GM19468 (cell line): Measurements from ENCODE around the gene OR3A2.
"Not testable (repeated sequence)": the region's sequence is repeated elsewhere in the genome, so short reads cannot be mapped to it uniquely, and the experiment has no call there.

Source experiments
- ATAC-seq: cut with Tn5 transposase; IDR thresholded peaks from one replicate; pipeline ENCODE4 v1.9.1; 2021; ENCODE audit warnings: mild to moderate bottlenecking, moderate library complexity, moderate number of reproducible peaks; ENCODE audit not compliant: unreplicated experiment; ENCODE audit errors: extremely low read depth

OR3A2 gene

GRCh38 chr17:3295632-3296031 is 90.5 kb downstream of the OR3A2 start:
- ATAC-seq: no peak

- not testable (repeated sequence) for ATAC-seq
Measured at GRCh38 chr17:3293548-3293947, 92.6 kb downstream of the OR3A2 start.

GRCh38 chr17:3282901-3283300 is 103.2 kb downstream of the OR3A2 start:
- no peak for ATAC-seq

- no peak for ATAC-seq
Measured at GRCh38 chr17:3276126-3276525, 110.0 kb downstream of the OR3A2 start.

- no peak for ATAC-seq
Measured at GRCh38 chr17:3271072-3271848, 114.8 kb downstream of the OR3A2 start.

GRCh38 chr17:3260600-3260999 is 125.5 kb downstream of the OR3A2 start:
- no peak for ATAC-seq

GRCh38 chr17:3260163-3260562 is 125.9 kb downstream of the OR3A2 start:
- no peak for ATAC-seq

GRCh38 chr17:3256575-3256974 is 129.5 kb downstream of the OR3A2 start:
- ATAC-seq: no peak

GRCh38 chr17:3249013-3249412 is 137.1 kb downstream of the OR3A2 start:
- ATAC-seq: not testable (repeated sequence)

GRCh38 chr17:3244841-3245240 is 141.3 kb downstream of the OR3A2 start:
- ATAC-seq: not testable (repeated sequence)

GRCh38 chr17:3241044-3241443 is 145.1 kb downstream of the OR3A2 start:
- not testable (repeated sequence) for ATAC-seq

GRCh38 chr17:3238685-3239084 is 147.4 kb downstream of the OR3A2 start:
- ATAC-seq: not testable (repeated sequence)

GRCh38 chr17:3232300-3232699 is 153.8 kb downstream of the OR3A2 start:
- ATAC-seq: not testable (repeated sequence)
